RWPE2 (cell line): Measurements from ENCODE around the gene SLC44A1.

ENCODE experiments used
- ATAC-seq: fragments of 200-7000 bp; cut with Tn5 transposase; 3 replicates; pipeline ENCODE4 v1.9.1; 2021; ENCODE audit warnings: low read depth
- DNase-seq: peaks from one replicate; pipeline ENCODE4 v3.0.0-alpha.2; 2020; ENCODE audit warnings: low spot score
- H3K27ac ChIP-seq: fragments of 450-650 bp; 2 replicates; pipeline ENCODE4 v1.5.1; 2017; ENCODE audit warnings: mild to moderate bottlenecking; ENCODE audit not compliant: poor library complexity, severe bottlenecking
- H3K27me3 ChIP-seq: fragments of 250-450 bp; sonication (Bioruptor Pico); 2 replicates; pipeline ENCODE4 v1.5.1; 2021; ENCODE audit warnings: mild to moderate bottlenecking, moderate library complexity; ENCODE audit not compliant: insufficient read depth, poor library complexity, severe bottlenecking
- H3K36me3 ChIP-seq: fragments of 250-450 bp; sonication (Bioruptor Pico); 2 replicates; pipeline ENCODE4 v1.5.1; 2020; ENCODE audit warnings: low read depth, mild to moderate bottlenecking, moderate library complexity
- H3K4me1 ChIP-seq: fragments of 250-450 bp; sonication (Bioruptor Pico); 2 replicates; pipeline ENCODE4 v1.5.1; 2021; ENCODE audit warnings: mild to moderate bottlenecking, moderate library complexity; ENCODE audit not compliant: insufficient read depth, poor library complexity, severe bottlenecking
- H3K4me3 ChIP-seq: fragments of 250-450 bp; sonication (Bioruptor Pico); 2 replicates; pipeline ENCODE4 v1.5.1; 2021; ENCODE audit warnings: mild to moderate bottlenecking, moderate library complexity; ENCODE audit not compliant: severe bottlenecking
- H3K9me3 ChIP-seq: fragments of 250-450 bp; sonication (Bioruptor Pico); 2 replicates; pipeline ENCODE4 v1.5.1; 2021; ENCODE audit warnings: mild to moderate bottlenecking, moderate library complexity; ENCODE audit not compliant: severe bottlenecking
- CTCF ChIP-seq: fragments of 450-650 bp; IDR thresholded peaks from one replicate; pipeline ENCODE4 v1.5.1; 2017; ENCODE audit warnings: mild to moderate bottlenecking, moderate library complexity; ENCODE audit not compliant: poor library complexity, severe bottlenecking

The SLC44A1 gene

GRCh38 chr9:105311306-105311705 lies 66.9 kb downstream of the SLC44A1 start:
- no peaks in the 10 kb centered on the region for H3K27me3 ChIP-seq
- no peak for ATAC-seq
- H3K36me3 ChIP-seq: no peaks in the 10 kb centered on the region
- no peak for TF ChIP-seq CTCF
- H3K9me3 ChIP-seq: no peaks in the 10 kb centered on the region
- DNase-seq: no peak
- H3K27ac ChIP-seq: no peak overlapping the region
- no peaks in the 10 kb centered on the region for H3K4me1 ChIP-seq
- no peak overlapping the region for H3K4me3 ChIP-seq

- no peak for DNase-seq
- Histone ChIP-seq H3K36me3 (no peaks in the 10 kb centered on the region), H3K9me3 (no peaks in the 10 kb centered on the region), H3K27me3 (no peaks in the 10 kb centered on the region), H3K27ac (no peak overlapping the region), H3K4me3 (no peak overlapping the region), H3K4me1 (no peaks in the 10 kb centered on the region)
- no peak for TF ChIP-seq CTCF
- ATAC-seq: no peak
Measured at GRCh38 chr9:105313238-105313637, 68.8 kb downstream of the SLC44A1 start.

- ATAC-seq (no peak), DNase-seq (no peak)
- Histone ChIP-seq H3K9me3 (no peaks in the 10 kb centered on the region), H3K27me3 (no peaks in the 10 kb centered on the region), H3K36me3 (no peaks in the 10 kb centered on the region), H3K4me1 (no peaks in the 10 kb centered on the region), H3K27ac (no peak overlapping the region), H3K4me3 (no peak overlapping the region)
- no peak for TF ChIP-seq CTCF
Measured at GRCh38 chr9:105316703-105317102, 72.3 kb downstream of the SLC44A1 start.

- no peak overlapping the region for H3K4me3 ChIP-seq
- no peak for TF ChIP-seq CTCF
- H3K27me3 ChIP-seq: no peaks in the 10 kb centered on the region
- DNase-seq: no peak
- no peak overlapping the region for H3K27ac ChIP-seq
- no peaks in the 10 kb centered on the region for H3K36me3 ChIP-seq
- ATAC-seq: no peak
- no peaks in the 10 kb centered on the region for H3K4me1 ChIP-seq
- H3K9me3 ChIP-seq: no peaks in the 10 kb centered on the region
Measured at GRCh38 chr9:105318729-105319191, 74.3 kb downstream of the SLC44A1 start.

GRCh38 chr9:105319202-105319813 lies 74.9 kb downstream of the SLC44A1 start:
- DNase-seq: no peak
- no peaks in the 10 kb centered on the region for H3K4me1 ChIP-seq
- H3K27me3 ChIP-seq: no peaks in the 10 kb centered on the region
- no peak for ATAC-seq
- H3K36me3 ChIP-seq: no peaks in the 10 kb centered on the region
- H3K9me3 ChIP-seq: no peaks in the 10 kb centered on the region
- no peak overlapping the region for H3K27ac ChIP-seq
- H3K4me3 ChIP-seq: no peak overlapping the region
- no peak for TF ChIP-seq CTCF
